GM04504 (cell line): ENCODE measurements around the gene CACNA1G.

Source experiments
- DNase-seq: peaks from one replicate; pipeline ENCODE4 v3.0.0-alpha.2; 2012; ENCODE audit warnings: low read depth

Gene CACNA1G

GRCh38 chr17:50632637-50633036, 72.1 kb downstream of the CACNA1G start:
- no peak for DNase-seq

GRCh38 chr17:50633683-50634082, 73.2 kb downstream of the CACNA1G start:
- DNase-seq: no peak

DNA sequence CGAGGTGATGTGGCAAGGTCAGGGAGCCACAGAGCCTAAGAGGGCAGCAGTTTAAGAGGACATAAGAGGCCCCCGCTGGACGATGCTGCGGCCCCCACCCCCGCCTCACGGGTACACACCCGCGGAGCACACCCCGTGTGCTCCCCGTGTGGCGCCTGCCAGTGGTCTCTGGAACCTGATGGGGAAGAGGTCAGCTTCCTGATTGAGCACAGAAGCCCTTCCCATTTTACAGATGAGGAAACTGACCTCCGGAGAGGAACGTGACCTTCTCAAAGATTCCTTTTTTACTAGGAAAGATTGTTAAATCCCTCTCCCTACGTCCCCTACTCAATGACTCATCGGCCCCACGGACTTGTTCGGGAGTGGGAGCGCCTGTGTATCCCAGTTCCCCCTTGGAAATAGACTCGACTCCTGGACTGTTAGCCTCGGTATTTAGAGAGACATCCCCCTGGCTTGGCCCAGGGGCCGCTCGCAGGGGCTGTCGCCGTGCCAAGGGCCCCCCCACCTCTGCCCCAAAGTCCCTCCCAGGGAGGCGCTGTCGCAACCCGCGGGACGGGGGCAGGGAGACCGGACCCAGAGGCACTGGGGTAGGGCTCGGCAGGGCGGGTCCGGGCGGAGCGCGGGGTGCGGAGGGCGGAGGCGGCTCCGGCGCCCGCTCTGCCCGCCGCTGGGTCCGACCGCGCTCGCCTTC, 73.9 kb downstream of the CACNA1G start, which contains the start of gene ABCC3:
Gene ABCC3 (plus strand): TSS at position 658 of the 691 bp plus-strand sequence. CDS start 56 bp downstream, outside the sequence.
- DNase-seq: peak; percentile 23

- DNase-seq: no peak
Measured at GRCh38 chr17:50634915-50635731, 74.6 kb downstream of the CACNA1G start.

DNA sequence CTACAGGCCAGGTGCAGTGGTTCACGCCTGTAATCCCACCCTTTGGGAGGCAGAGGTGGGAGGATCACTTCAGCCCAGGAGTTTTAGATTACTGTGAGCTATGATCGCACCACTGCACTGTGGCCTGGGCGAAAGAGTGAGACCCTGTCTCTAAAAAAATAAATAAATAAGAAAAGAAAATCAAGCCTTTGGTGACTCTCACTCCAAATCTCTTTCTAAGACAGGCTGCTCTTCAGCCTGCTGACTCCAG, 75.1 kb downstream of the CACNA1G start:
- no peak for DNase-seq

- DNase-seq: no peak
Measured at GRCh38 chr17:50635982-50636803, 75.7 kb downstream of the CACNA1G start.

GRCh38 chr17:50636804-50637195, 76.3 kb downstream of the CACNA1G start:
- no peak for DNase-seq

DNA sequence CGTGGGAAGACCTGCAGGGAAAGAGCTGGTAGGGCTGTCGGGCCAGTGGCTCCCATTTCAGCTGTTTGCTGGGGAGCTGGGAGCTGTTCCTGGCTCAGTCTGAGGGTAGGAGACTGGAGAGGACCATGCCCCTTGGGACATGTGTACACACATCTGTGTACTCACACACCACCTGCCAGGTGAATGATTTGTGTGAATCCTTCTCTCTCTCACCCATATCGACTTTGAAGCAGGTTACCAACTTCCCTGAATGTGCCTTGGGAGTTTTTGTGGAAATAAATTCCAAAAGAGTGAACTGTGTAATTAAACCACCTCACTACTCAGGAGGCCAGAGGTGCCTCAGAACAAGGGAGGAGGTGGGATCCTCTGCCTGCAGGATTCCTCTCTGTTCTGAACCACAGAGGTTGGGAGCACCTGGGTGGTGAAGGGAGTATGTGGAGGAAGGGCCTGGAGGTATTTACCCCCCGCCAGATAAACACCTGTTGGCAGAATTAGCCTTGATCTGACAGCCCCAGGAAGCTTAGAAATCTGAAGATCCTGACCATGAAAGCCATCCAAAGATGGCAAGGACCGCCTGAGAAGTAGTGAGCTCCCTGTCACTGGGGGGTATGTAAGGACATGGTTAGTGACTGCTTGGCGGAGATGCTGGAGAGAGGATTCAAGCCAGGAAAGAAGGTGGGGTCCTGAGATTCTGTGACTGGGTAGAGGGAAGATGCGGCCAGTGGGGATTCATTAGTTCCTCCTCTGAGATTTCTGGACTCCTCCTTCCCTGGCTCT, 77.5 kb downstream of the CACNA1G start:
- no peak for DNase-seq

GRCh38 chr17:50638606-50638965, 78.1 kb downstream of the CACNA1G start:
- DNase-seq: peak; percentile 39

DNA sequence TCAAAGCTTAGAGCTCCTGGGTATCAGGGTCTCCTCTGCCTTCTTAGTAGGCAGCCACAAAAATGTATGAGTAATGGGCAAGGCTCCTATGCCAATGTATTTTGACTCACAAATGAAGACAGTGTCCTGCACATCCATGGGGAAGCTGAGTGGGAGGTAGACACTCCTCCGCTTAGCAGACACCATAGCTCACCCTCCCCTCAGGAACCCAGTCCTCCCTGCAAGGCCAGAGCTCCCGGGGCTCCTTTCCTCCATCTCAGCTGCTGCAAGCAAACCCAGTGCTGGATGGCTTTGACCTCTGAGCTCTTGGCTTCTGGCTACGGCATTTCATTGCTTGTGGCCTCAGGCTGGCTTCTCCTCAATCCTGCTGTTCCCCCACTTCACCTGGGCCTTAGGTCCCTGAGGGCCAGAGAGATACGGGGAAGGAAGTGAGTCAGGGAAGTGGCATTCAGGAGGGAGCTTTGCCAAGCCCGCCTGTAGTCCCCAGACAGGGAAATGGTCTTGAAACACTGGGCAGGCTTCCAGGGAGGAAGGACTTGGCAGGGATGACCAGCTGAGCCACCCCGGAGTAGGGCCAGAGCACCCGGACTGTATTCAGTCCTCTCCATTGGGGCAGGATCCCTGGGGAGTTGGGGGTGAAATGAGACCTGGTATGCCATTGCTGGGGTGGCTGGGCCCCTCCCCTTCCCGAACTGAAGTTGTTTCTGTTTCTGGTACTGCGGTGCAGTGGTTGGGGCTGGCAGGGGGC, 78.6 kb downstream of the CACNA1G start:
- peak; percentile 95 for DNase-seq

DNA sequence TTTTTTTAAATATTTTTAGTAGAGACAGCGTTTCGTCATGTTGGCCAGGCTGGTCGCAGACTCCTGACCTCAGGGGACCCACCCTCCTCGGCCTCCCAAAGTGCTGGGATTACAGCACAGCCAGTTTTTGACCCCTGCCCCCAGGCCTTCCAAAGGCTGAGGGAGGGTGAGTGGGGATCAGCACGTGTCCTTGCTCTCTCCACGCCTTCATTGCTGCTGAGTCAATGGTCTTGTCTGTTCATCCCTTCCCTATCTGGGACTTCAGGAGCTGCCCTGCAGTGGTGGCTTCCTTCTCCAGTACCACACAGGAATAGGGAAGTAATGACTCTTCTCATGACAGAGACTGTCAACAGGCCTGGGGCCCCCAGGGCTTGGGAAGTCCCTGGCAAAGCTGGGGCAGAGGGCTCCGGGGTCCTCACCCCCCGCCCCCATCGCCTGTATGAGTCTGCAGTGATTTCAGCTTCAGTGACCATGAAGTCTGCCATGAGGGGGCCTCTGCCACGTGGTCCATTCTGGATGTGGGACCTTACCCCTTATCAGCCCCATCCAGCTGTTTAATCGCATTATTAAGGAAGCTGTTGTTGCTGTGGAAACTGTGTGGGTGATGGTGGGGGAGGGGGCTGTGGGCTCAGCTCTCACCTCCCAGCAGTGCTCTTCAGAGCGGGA, 80.3 kb downstream of the CACNA1G start:
- no peak for DNase-seq

DNA sequence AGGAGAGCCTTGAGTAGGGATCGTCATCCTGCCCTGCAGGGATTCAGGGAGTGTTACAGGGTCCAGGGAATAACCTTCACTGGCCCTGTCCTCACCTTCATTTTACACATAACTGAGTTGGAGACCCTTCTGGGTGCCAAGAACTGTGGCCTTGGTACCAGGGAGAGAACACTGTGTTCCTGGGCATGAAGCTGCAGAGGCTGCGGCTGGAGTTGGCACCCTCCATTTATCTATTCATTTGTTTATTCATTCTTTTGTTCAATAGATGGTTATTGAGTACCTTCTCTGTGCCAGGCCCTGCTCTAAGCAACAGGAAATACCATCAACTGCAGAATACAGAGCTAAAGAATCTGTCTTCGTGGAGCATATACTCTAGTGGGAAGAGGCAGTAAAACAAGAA, 80.8 kb downstream of the CACNA1G start:
- no peak for DNase-seq

- no peak for DNase-seq
Measured at GRCh38 chr17:50642071-50642721, 81.7 kb downstream of the CACNA1G start.

DNA sequence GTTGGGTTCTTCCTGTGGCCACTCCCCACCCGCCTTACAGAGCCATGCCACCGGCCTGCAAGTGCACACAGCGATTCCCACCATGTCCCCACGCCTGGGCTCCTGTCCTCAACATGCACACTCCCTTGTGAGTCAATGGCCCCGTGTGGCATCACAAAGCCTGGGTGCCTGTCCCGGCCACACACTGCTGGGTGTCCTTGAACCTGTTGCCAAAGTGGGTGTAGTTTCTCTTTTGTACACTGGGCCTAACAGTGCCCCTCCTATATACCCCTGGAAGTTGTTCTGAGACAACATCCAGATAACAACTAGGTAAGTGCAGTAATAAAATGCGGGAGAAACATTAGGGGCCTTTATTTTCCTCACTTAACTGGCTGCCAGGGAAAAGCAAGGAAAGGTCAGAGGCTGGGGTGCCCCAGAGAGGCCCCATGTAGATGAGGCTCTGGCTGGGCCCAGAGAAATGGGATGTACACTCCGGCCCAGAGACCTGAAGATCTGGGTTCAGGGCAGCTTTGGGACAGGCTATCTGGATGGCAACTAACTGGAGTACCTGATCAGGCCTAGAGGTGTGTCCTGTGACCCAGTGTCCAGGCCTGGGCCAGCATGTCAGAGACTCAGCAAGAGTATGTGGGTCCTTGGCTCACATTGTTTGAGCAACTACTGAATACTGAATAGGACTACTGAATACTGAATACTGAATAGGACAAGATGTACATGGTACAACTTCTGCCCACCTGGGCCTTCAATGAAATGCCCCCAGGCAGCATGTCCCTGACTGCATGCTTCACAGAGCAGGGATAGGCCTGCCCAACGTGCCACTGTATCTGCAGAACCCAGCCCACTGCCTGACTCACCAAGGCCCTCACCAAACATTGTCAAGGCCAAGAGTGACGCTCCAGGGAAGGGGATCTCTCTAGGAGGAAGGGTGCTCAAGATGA, 82.5 kb downstream of the CACNA1G start:
- DNase-seq: no peak

- no peak for DNase-seq
Measured at GRCh38 chr17:50645748-50646682, 85.5 kb downstream of the CACNA1G start.

DNA sequence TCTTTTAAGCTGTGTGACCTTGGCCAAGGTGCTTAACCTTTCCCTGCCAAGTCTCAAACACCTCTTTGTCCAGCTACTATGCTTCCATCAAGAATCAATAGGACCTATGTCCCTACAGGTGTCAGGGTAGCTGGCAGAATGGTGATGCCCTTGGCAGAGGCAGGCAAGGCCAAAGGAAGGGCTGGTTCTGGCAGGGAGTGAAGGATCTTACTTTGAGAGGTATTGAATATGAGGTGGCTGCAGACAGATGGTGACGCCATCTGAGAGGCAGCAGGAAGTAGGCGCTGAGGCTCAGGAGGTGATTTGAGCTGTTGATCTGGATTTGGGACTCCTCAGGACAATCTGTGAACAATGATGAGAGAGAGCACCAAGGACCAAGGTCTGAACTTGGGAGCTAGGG, 86.7 kb downstream of the CACNA1G start:
- no peak for DNase-seq

- DNase-seq: no peak
Measured at GRCh38 chr17:50649042-50649908, 88.8 kb downstream of the CACNA1G start.
